SU-DHL-6 (cell line): ENCODE data around the gene MUC13.

Source experiments
- H2AFZ ChIP-seq: fragments of 200-600 bp; sonication (generic); 2 replicates; pipeline ENCODE4 v1.6.1; 2014; ENCODE audit warnings: low read depth, mild to moderate bottlenecking, moderate library complexity, mixed read lengths, antibody characterized with exemption, low read length; ENCODE audit not compliant: severe bottlenecking
- H3F3A ChIP-seq: fragments of 200-600 bp; shearing (Covaris generic); 2 replicates; pipeline ENCODE4 v1.6.0; 2016; ENCODE audit warnings: antibody characterized with exemption, mild to moderate bottlenecking; ENCODE audit not compliant: insufficient read depth
- H3K27ac ChIP-seq: fragments of 200-600 bp; sonication (generic); 2 replicates; pipeline ENCODE4 v1.5.1; 2016; ENCODE audit warnings: low read depth, mild to moderate bottlenecking, low read length, moderate library complexity, mixed read lengths
- H3K27me3 ChIP-seq: fragments of 200-600 bp; sonication (generic), shearing (Covaris generic); 2 replicates; pipeline ENCODE4 v1.6.0; 2014; ENCODE audit warnings: mild to moderate bottlenecking, low read length
- H3K36me3 ChIP-seq: fragments of 200-600 bp; sonication (generic); 2 replicates; pipeline ENCODE4 v1.6.1; 2014; ENCODE audit warnings: mild to moderate bottlenecking, low read length, mixed read lengths
- H3K4me2 ChIP-seq: fragments of 300-600, 200-600 bp; shearing (Covaris generic), sonication (generic); 2 replicates; pipeline ENCODE4 v1.6.0; 2014; ENCODE audit warnings: low read length, low read depth, mild to moderate bottlenecking; ENCODE audit not compliant: poor library complexity, severe bottlenecking
- H3K4me3 ChIP-seq: fragments of 200-600 bp; sonication (generic); 2 replicates; pipeline ENCODE4 v1.5.1; 2014; ENCODE audit warnings: antibody characterized with exemption, low read length, mild to moderate bottlenecking, mixed read lengths; ENCODE audit not compliant: insufficient read depth, poor library complexity, severe bottlenecking
- H3K79me2 ChIP-seq: fragments of 200-600 bp; sonication (generic); 2 replicates; pipeline ENCODE4 v1.6.1; 2014; ENCODE audit warnings: mild to moderate bottlenecking, low read length, moderate library complexity; ENCODE audit not compliant: insufficient read depth
- H3K9ac ChIP-seq: fragments of 200-600 bp; sonication (generic); 2 replicates; pipeline ENCODE4 v1.7.0; 2014; ENCODE audit warnings: mild to moderate bottlenecking, low read length
- H3K9me2 ChIP-seq: fragments of 200-600 bp; sonication (generic); replicated peaks from 2 replicates; pipeline ENCODE4 v1.6.1; 2014; ENCODE audit warnings: low read length; ENCODE audit not compliant: insufficient read depth
- H3K9me3 ChIP-seq: fragments of 200-600 bp; sonication (generic); 2 replicates; pipeline ENCODE4 v1.6.1; 2014; ENCODE audit warnings: low read length, mixed read lengths; ENCODE audit not compliant: insufficient read depth
- H4K20me1 ChIP-seq: fragments of 200-600 bp; sonication (generic); 2 replicates; pipeline ENCODE4 v1.6.1; 2014; ENCODE audit warnings: low read depth, mild to moderate bottlenecking, antibody characterized with exemption, low read length, moderate library complexity, mixed read lengths
- CTCF ChIP-seq: fragments of 200-600 bp; sonication (generic); IDR thresholded peaks from one replicate; pipeline ENCODE4 v1.5.1; 2017; ENCODE audit warnings: antibody characterized with exemption, mild to moderate bottlenecking, low read length, moderate library complexity; ENCODE audit not compliant: insufficient read depth, poor library complexity, severe bottlenecking
- EZH2phosphoT487 ChIP-seq: fragments of 200-600 bp; sonication (generic), shearing (Covaris generic); conservative IDR thresholded peaks from 2 replicates; pipeline ENCODE4 v1.6.1; 2018; ENCODE audit warnings: mild to moderate bottlenecking, antibody characterized with exemption, low read length, moderate library complexity, mixed read lengths

Gene MUC13

GRCh38 chr3:124916837-124917409 is 17.6 kb downstream of the MUC13 start:
- Histone ChIP-seq H3K4me2 (no peak overlapping the region), H3K4me3 (no peak overlapping the region), H3K9ac (no peak overlapping the region), H4K20me1 (no peaks in the 10 kb centered on the region), H3K79me2 (no peaks in the 10 kb centered on the region), H3K9me2 (no peaks in the 10 kb centered on the region), H2AFZ (no peak overlapping the region), H3K27me3 (no peaks in the 10 kb centered on the region), H3K27ac (no peak overlapping the region), H3K9me3 (no peaks in the 10 kb centered on the region), H3K36me3 (no peaks in the 10 kb centered on the region), H3F3A (no peaks in the 10 kb centered on the region)
- no peak for TF ChIP-seq EZH2phosphoT487
- TF ChIP-seq CTCF, result no peak

- Histone ChIP-seq H3K4me3 (no peak overlapping the region), H3K9me2 (no peaks in the 10 kb centered on the region), H3K27me3 (no peaks in the 10 kb centered on the region; the same call in 1 of the 2 replicates), H3K9me3 (no peaks in the 10 kb centered on the region), H3K27ac (no peak overlapping the region), H3K36me3 (no peaks in the 10 kb centered on the region), H3K9ac (no peak overlapping the region), H2AFZ (no peak overlapping the region), H3F3A (no peaks in the 10 kb centered on the region), H3K4me2 (no peak overlapping the region), H4K20me1 (no peaks in the 10 kb centered on the region), H3K79me2 (no peaks in the 10 kb centered on the region)
- no peak for TF ChIP-seq EZH2phosphoT487
- no peak for TF ChIP-seq CTCF
Measured at GRCh38 chr3:124915254-124915653, 19.3 kb downstream of the MUC13 start.

GRCh38 chr3:124907957-124908356 is 26.6 kb downstream of the MUC13 start:
- Histone ChIP-seq H3K4me2 (no peak overlapping the region), H3K4me3 (no peak overlapping the region), H3K9ac (no peak overlapping the region), H3F3A (no peaks in the 10 kb centered on the region), H3K9me3 (no peaks in the 10 kb centered on the region), H3K27me3 (no peaks in the 10 kb centered on the region; the same call in 1 of the 2 replicates), H3K36me3 (no peaks in the 10 kb centered on the region), H3K9me2 (no peaks in the 10 kb centered on the region), H2AFZ (no peak overlapping the region), H3K27ac (no peak overlapping the region), H3K79me2 (no peaks in the 10 kb centered on the region), H4K20me1 (no peaks in the 10 kb centered on the region)
- TF ChIP-seq CTCF (no peak), EZH2phosphoT487 (no peak)
